Adrenal gland (tissue), 12 donors: ENCODE data around the gene TCF4. TPM values are rescaled to one million over a fixed set of nuclear protein-coding genes. Genes with fewer than 3 reads are reported as not detected.

Source experiments
- DNase-seq, 7 donors: peaks; one replicate each; pipeline ENCODE4 v3.0.0-alpha.2; 2019 to 2020
- H3K27ac ChIP-seq, 5 donors: fragments of 200-600 bp; sonication (generic) in 4 of 5; 1 replicate in 3 of 5; 2 replicates in 2 of 5; pipeline versions ENCODE4 v1.5.1 to v1.8.0; 2016 to 2020; ENCODE audit warnings: mild to moderate bottlenecking in 1 of 5
- H3K27me3 ChIP-seq: fragments of 200-600 bp; 2 replicates; pipeline ENCODE4 v1.8.0; 2021
- H3K36me3 ChIP-seq, 2 donors: fragments of 200-600 bp; replicated peaks in 1 of 2; 1 replicate in 1 of 2; 2 replicates in 1 of 2; pipeline versions ENCODE4 v1.5.1 to v1.8.0; 2018 to 2022
- H3K4me1 ChIP-seq, 2 donors: fragments of 200-600 bp; replicated peaks in 1 of 2; 1 replicate in 1 of 2; 2 replicates in 1 of 2; pipeline versions ENCODE4 v1.5.1 to v1.8.0; 2018 to 2021
- H3K4me3 ChIP-seq, 4 donors: fragments of 200-600 bp; sonication (generic) in 3 of 4; one replicate each; pipeline ENCODE4 v1.5.1; 2016 to 2018
- H3K9me3 ChIP-seq, 3 donors: fragments of 200-600 bp; sonication (generic) in 1 of 3; replicated peaks in 1 of 3; 1 replicate in 2 of 3; 2 replicates in 1 of 3; pipeline versions ENCODE4 v1.5.1 to v1.8.0; 2016 to 2021
- CTCF ChIP-seq, 6 experiments: fragments of 450-650 bp in 4 of 6; fragments of 200-600 bp in 2 of 6; sonication (generic) in 1 of 6; IDR thresholded peaks; 1 replicate in 5 of 6; 2 replicates in 1 of 6; pipeline versions ENCODE4 v1.5.1 to v1.8.0; 2016 to 2021; ENCODE audit warnings: antibody characterized with exemption in 6 of 6, mild to moderate bottlenecking in 2 of 6, moderate library complexity in 1 of 6
- POLR2A ChIP-seq, 2 donors: fragments of 450-650 bp; IDR thresholded peaks; one replicate each; pipeline ENCODE4 v1.6.1; 2017; ENCODE audit warnings: antibody characterized with exemption in 2 of 2, mild to moderate bottlenecking in 2 of 2, moderate library complexity in 1 of 2
- WGBS, 4 donors: extraction: QIAGEN DNeasy Blood & Tissue Kit in 2 of 4; methylation state at CpG; one replicate each; pipeline versions ENCODE4 v1.1.5 to v1.1.7; 2013 to 2017; 5-methylcytosine and 5-hydroxymethylcytosine counted together
- intact Hi-C, 2 donors: fragments of 100-400 bp; cut with DNase I; formaldehyde crosslinking; loops; one replicate each; pipeline versions ENCODE4 v1.14.1 to v1.15.0; 2022 to 2023
- polyA plus RNA-seq, 3 donors: library from polyadenylated mRNA; stranded (reverse); fragments of 200-250 nt in 2 of 3; fragments of 350-450 nt in 1 of 3; fragmentation: Illumina TruSeq in 1 of 3; extraction: RNeasy Lipid Tissue Mini Kit (QIAGEN cat#74804) in 1 of 3; gene quantifications; one replicate each; pipeline ENCODE4 v1.2.3, GENCODE V29; 2013 to 2014
- total RNA-seq, 9 donors: library from RNA; depleted of rRNA in 4 of 9; stranded (reverse); fragments of >200 nt in 4 of 9; fragments of 120-200 nt in 1 of 9; fragmentation: NEBNext Ultra II Directional in 1 of 9; extraction: Animal tissue kit (Norgen Biotek cat#: 25700) in 1 of 9; gene quantifications; one replicate each; pipeline versions ENCODE4 v1.1.0 to v1.2.4, GENCODE V29; 2013 to 2023
- donor health status: healthy with polysubstance abuse.
- donor health status: Bipolar disorder and iron deficiency.
- donor health status: DM: yes; HTN: yes; CAD: no.
- donor health status: DM: no; HTN: no; CAD: no.
- donor health status: DM: no; HTN: no; CAD: no.
- donor health status: DM: yes; HTN: yes; CAD: no.

Gene TCF4
- total and polyA plus RNA-seq, 12 donors, result 21.9 to 196 (median 112) TPM

DNA sequence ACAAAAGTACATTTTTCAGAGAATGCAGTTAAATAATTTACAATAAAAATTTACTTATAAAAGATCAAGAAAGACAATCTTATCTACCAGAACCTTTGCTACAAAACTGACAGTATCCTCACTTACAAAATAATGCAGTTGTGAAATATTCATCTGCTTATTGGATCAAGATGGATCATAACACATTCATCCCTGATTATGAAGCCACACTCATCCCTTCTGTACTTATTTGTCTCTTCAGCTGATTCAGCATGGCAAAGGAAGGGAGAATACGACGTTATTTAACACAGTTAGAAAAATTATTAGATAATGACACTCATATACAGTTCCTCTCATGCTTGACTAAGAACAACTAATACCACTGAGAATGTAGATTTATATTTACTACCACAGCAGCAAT lies 46.4 kb downstream of the TCF4 start:
- WGBS, 4 donors, result 53 to 81% (median 75%) methylated on average over 2 of the region's 2 CpGs
- no peaks in the 10 kb centered on the region for H3K27me3 ChIP-seq
- H3K9me3 ChIP-seq, result peaks cover 0 to 8% (median 0%) of the 10 kb centered on the region in 3 donors
- no peak overlapping the region for H3K4me3 ChIP-seq
- H3K36me3 ChIP-seq, result no peaks in the 10 kb centered on the region
- H3K27ac ChIP-seq, result no peak overlapping the region
- intact Hi-C loops, result no loop called here
- DNase-seq, result no peak
- H3K4me1 ChIP-seq, result peaks cover 0 to 3% of the 10 kb centered on the region in 2 donors
- TF ChIP-seq CTCF (IDR thresholded peaks at IDR 0.05), result no peak
- no peak for TF ChIP-seq POLR2A (IDR thresholded peaks at IDR 0.05)

DNA sequence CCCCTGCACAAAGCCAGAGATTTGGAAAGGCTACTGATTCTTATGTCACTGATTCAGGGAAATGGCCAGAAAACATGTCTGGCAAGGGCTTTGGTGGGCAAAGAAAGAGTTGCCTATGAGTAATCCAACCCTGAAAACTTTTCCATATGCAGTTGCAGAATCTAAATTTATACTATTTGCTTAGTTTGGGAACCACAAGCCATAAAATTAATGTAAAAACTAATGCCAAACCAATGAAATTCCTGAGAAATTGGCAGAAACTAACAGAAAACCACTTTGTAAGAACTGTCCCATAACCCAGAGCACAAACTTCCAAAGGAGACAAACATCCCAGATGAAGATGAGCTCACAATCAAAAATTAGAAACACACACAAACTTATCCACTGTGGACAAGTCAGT lies 48.8 kb downstream of the TCF4 start:
- H3K27ac ChIP-seq, result no peak overlapping the region
- no peaks in the 10 kb centered on the region for H3K36me3 ChIP-seq
- H3K27me3 ChIP-seq, result no peaks in the 10 kb centered on the region
- DNase-seq, result no peak
- peaks cover 0 to 8% (median 0%) of the 10 kb centered on the region in 3 donors for H3K9me3 ChIP-seq
- no peak overlapping the region for H3K4me3 ChIP-seq
- intact Hi-C loops, result no loop called here
- no peaks in the 10 kb centered on the region for H3K4me1 ChIP-seq
- no peak for TF ChIP-seq POLR2A (IDR thresholded peaks at IDR 0.05)
- no peak for TF ChIP-seq CTCF (IDR thresholded peaks at IDR 0.05)

DNA sequence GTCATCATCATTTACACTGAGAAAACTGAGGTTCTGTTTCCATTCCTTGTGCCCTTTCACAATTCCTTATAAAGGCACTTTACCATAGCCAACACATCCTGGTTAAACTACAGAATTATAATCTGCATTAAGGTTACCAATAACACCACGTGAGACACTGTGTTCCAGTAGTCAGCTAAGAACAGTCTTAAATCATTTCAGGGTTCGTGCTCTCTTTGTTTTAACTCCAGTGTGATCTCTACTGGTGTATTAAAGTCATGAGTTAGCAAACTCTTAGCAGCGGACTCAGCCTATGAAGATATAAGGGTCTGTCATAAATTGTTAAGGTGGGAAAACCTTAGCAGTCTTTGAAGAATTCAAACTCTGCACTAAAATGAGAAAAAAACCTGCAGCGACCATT lies 53.0 kb downstream of the TCF4 start:
- H3K4me1 ChIP-seq, result no peaks in the 10 kb centered on the region
- no peaks in the 10 kb centered on the region for H3K9me3 ChIP-seq
- no peaks in the 10 kb centered on the region for H3K27me3 ChIP-seq
- TF ChIP-seq POLR2A (IDR thresholded peaks at IDR 0.05) (no peak), CTCF (IDR thresholded peaks at IDR 0.05) (no peak)
- H3K4me3 ChIP-seq, result no peak overlapping the region
- H3K36me3 ChIP-seq, result no peaks in the 10 kb centered on the region
- H3K27ac ChIP-seq, result no peak overlapping the region
- DNase-seq, result no peak
- 74 to 90% (median 82%) methylated on average over 4 of the region's 4 CpGs for WGBS, 4 donors
- intact Hi-C loops, result no loop called here

GRCh38 chr18:55534547-55534946 lies 53.4 kb downstream of the TCF4 start:
- Histone ChIP-seq H3K27ac (no peak overlapping the region), H3K4me1 (no peaks in the 10 kb centered on the region), H3K36me3 (no peaks in the 10 kb centered on the region), H3K27me3 (no peaks in the 10 kb centered on the region), H3K9me3 (no peaks in the 10 kb centered on the region), H3K4me3 (no peak overlapping the region)
- TF ChIP-seq POLR2A (IDR thresholded peaks at IDR 0.05) (no peak), CTCF (IDR thresholded peaks at IDR 0.05) (no peak)
- intact Hi-C loops, result no loop called here
- 58 to 91% (median 83%) methylated on average over 3 of the region's 3 CpGs for WGBS, 4 donors
- no peak for DNase-seq
